PFSK-1 (cell line): ENCODE measurements around the gene MBD6.

Source experiments
- FOXP2 ChIP-seq: optimal IDR thresholded peaks from 2 replicates; pipeline ENCODE3; 2011; ENCODE audit warnings: borderline replicate concordance, control low read depth, inconsistent platforms; ENCODE audit not compliant: insufficient read depth; ENCODE audit errors: extremely low read length, extremely low read depth
- POLR2AphosphoS5 ChIP-seq: IDR thresholded peaks from 2 replicates; pipeline ENCODE4 v1.6.1; 2012; ENCODE audit warnings: low read depth, mild to moderate bottlenecking, control low read depth, low read length, moderate library complexity
- REST ChIP-seq, 2 experiments: IDR thresholded peaks; 2 replicates each; pipeline versions ENCODE4 v1.6.1 to v1.8.0; 2011 to 2012; ENCODE audit warnings: low read depth in 2 of 2, low read length in 2 of 2, control low read depth in 1 of 2, inconsistent platforms in 1 of 2, mild to moderate bottlenecking in 1 of 2, moderate library complexity in 1 of 2; ENCODE audit not compliant: insufficient read depth in 1 of 2
- SIN3A ChIP-seq: IDR thresholded peaks from 2 replicates; pipeline ENCODE4 v1.6.1; 2012; ENCODE audit warnings: mild to moderate bottlenecking, low read length, moderate library complexity, borderline replicate concordance; ENCODE audit not compliant: insufficient read depth
- TAF1 ChIP-seq: IDR thresholded peaks from 2 replicates; pipeline ENCODE4 v1.6.1; 2012; ENCODE audit warnings: low read length, control low read depth, borderline replicate concordance; ENCODE audit not compliant: insufficient read depth

Gene MBD6

GRCh38 chr12:57549203-57549908 lies 26.7 kb downstream of the MBD6 start:
- TF ChIP-seq REST (IDR thresholded peaks at IDR 0.05; ENCODE audit: insufficient read depth in 1 of 2, low read depth in 2 of 2, low read length in 2 of 2): no peak
- TF ChIP-seq POLR2AphosphoS5: no peak

GRCh38 chr12:57549909-57550640 lies 27.5 kb downstream of the MBD6 start, which contains the start of gene KIF5A:
Gene KIF5A, plus strand, starts transcription at chr12:57550044. Its CDS starts 228 bp downstream, at chr12:57550272.
- TF ChIP-seq TAF1 (no peak), SIN3A (no peak), REST (IDR thresholded peaks at IDR 0.05; ENCODE audit: insufficient read depth in 1 of 2, low read depth in 2 of 2, low read length in 2 of 2) (no peak), POLR2AphosphoS5 (no peak), FOXP2 (no peak)

- TF ChIP-seq SIN3A: no peak
- no peak for TF ChIP-seq FOXP2
- no peak for TF ChIP-seq REST (IDR thresholded peaks at IDR 0.05; ENCODE audit: insufficient read depth in 1 of 2, low read depth in 2 of 2, low read length in 2 of 2)
- no peak for TF ChIP-seq POLR2AphosphoS5
- TF ChIP-seq TAF1: no peak
Observed at GRCh38 chr12:57550641-57551549, 28.3 kb downstream of the MBD6 start.

- no peak for TF ChIP-seq TAF1
- TF ChIP-seq FOXP2: no peak
- TF ChIP-seq REST (IDR thresholded peaks at IDR 0.05; ENCODE audit: insufficient read depth in 1 of 2, low read depth in 2 of 2, low read length in 2 of 2): no peak
- TF ChIP-seq SIN3A: no peak
- TF ChIP-seq POLR2AphosphoS5: no peak
Observed at GRCh38 chr12:57551637-57552305, 29.1 kb downstream of the MBD6 start.
